GM18951 (cell line): ENCODE data around the gene CAMLG.
"Not testable (repeated sequence)": the region's sequence is repeated elsewhere in the genome, so short reads cannot be mapped to it uniquely, and the experiment has no call there.

ENCODE experiments used
- POLR2A ChIP-seq: IDR thresholded peaks from 4 replicates; pipeline ENCODE4 v1.6.1; 2011; ENCODE audit warnings: mild to moderate bottlenecking; ENCODE audit not compliant: insufficient read length, insufficient read depth; ENCODE audit errors: extremely low read depth
- in situ Hi-C: fragments of 300-500 bp; cut with MboI; formaldehyde crosslinking; loops from one replicate; pipeline ENCODE4 v1.12.0; 2022; ENCODE audit warnings: low sequenced_read_pairs, mixed read lengths, inconsistent platforms; ENCODE audit not compliant: unreplicated experiment

The CAMLG gene

DNA sequence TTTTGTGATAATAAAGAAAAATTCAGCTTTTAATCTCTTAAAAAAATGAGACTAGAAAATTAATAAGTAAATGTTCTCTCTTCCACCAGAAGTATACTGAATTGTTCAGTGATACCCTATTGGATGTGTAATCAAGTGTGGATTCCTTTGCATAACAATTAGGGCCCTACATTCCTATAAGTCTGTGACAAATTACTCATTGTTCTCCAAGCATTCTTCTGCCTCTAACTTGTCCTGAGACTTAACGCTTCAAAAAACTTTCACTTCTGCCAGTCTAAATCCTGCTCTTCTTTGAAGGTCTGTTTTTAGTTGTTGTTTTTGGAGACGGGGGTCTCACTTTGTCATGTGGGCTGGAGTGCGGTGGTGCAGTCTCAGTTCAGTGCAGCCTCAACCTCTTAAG is 11.1 kb downstream of the CAMLG start:
- TF ChIP-seq POLR2A: no peak
- in situ Hi-C loops: no loop called here

DNA sequence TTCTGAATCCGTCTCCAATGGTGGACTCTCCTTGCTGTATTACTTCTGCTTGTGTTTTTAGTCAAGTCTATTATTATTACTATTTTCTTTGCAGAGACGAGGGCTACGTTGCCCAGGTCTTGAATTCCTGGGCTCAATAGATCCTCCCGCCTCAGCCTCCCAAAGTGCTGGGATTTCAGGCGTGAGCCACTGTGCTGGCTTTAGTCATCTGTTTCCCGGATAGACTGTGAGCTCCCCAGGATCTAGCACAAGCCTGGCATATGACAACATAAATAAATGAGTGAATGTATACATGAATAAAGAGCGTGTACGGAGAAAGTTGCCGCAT is 19.8 kb downstream of the CAMLG start:
- in situ Hi-C loops: no loop called here
- TF ChIP-seq POLR2A: no peak

- in situ Hi-C loops: no loop called here
- TF ChIP-seq POLR2A: peak; percentile 91
Observed at GRCh38 chr5:134758504-134759341, 20.4 kb downstream of the CAMLG start, which contains the start of gene DDX46. DDX46 (plus strand) TSS chr5:134758779; CDS start chr5:134758939, 160 bp downstream.

GRCh38 chr5:134767528-134768291 is 29.4 kb downstream of the CAMLG start:
- in situ Hi-C loops: not testable (repeated sequence)

DNA sequence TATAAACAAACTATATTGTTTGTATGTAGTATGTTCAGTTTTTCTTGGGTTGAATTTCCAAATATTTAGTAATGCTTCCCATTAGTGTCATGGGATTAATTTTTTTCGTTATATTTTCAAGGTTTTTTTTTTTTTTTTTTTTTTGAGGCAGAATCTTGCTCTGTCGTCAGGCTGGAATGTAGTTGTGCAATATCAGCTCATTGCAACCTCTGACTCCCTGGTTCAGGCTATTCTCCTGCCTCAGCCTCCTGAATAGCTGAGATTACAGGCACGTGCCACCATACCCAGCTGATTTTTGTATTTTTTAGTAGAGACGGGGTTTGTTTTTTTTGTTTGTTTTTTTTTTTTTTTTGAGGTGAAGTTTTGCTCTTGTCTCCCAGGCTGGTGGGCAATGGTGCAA is 30.9 kb downstream of the CAMLG start:
- no peak for TF ChIP-seq POLR2A
- in situ Hi-C loops: no loop called here

GRCh38 chr5:134772461-134773125 is 34.2 kb downstream of the CAMLG start:
- in situ Hi-C loops: no loop called here

GRCh38 chr5:134777366-134777765 is 39.0 kb downstream of the CAMLG start:
- in situ Hi-C loops: no loop called here
- no peak for TF ChIP-seq POLR2A

More at GRCh38 chr5:134772461-134773125, 34.2 kb downstream of the CAMLG start:
- no peak for TF ChIP-seq POLR2A

DNA sequence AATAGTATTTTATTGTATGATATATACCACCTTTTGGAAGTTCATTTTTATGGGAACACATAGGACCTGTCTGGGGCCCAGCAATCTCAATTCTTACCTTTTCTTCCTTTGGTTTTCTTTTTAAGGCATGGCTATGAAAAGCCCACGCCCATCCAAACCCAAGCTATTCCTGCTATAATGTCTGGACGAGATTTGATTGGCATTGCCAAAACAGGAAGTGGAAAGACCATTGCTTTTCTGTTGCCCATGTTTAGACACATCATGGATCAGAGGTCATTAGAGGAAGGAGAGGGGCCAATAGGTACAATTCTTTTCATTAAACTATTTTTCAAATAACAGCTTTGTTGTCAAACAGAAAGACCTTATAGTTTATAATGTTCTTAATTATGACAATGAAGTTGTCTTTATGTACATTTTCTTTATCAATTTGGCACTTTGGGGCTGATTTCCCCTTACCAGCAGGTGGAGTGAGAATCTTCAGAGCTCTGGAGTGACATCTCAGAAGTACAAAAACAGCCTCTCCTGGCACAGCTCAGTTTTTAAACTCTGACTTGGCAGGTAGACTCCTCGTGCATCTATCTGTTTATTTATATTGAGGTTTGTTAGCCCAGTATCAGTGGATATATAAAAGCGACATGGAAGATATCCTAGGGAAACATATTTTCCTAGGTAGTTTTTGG is 46.0 kb downstream of the CAMLG start:
- in situ Hi-C loops: no loop called here
- TF ChIP-seq POLR2A: no peak

- in situ Hi-C loops: no loop called here
- TF ChIP-seq POLR2A: no peak
Observed at GRCh38 chr5:134784946-134785620, 46.7 kb downstream of the CAMLG start.

GRCh38 chr5:134787692-134788091 is 49.3 kb downstream of the CAMLG start:
- no peak for TF ChIP-seq POLR2A
- in situ Hi-C loops: no loop called here

DNA sequence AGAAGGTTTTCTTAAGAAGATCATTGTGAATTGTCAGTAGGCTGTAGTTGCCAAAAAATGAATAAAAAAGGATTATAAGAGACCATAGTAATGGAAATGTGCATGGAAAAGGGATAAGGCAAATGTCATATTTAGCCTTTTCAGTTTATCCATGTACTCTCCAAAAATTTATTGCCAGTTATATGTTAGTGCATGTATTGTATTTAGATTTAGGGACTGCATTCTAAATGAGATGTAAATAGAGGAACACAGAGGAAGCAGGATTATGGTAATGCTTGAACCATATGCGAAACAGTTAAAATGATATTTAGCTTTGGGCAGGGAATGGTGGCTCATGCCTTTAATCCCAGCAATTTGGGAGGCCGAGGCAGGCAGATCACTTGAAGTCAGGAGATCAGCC is 53.2 kb downstream of the CAMLG start:
- TF ChIP-seq POLR2A: no peak
- in situ Hi-C loops: no loop called here

DNA sequence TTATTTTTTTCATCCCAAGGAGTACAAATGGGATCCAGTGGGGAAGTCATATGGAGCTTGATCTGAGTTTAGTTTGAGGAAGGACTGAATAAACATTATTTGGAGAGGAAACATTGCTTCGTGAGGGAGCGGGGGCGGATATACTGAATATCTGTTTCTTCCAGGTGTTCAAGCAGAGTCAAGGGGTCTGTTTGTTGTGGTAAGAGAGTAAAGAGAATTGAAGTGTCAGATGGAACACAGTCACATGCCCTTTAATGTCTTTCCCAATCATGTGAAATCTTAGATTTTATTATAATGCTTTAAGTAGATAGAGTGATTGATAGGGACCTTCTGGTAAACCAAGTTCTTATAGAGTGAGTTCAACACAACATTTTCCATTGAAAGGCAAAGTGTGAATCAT is 53.9 kb downstream of the CAMLG start:
- in situ Hi-C loops: no loop called here

DNA sequence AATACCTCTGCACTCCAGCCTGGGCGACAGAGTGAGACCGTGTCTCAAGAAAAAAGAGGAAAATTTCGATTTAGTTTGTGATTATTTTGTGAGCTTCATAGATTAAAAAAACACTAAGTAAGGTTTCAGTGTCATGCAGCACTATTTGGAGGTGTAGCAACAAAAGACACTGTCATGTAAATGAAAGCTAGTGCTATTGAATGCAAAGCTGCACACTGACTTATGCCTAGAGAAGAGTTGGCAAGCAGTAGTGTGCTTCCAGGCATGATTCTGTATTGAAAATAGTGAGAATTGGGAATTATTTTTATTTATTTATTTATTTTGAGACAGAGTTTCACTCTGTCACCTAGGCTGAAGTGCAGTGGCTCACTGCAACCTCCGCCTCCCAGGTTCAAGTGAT is 54.8 kb downstream of the CAMLG start:
- in situ Hi-C loops: no loop called here
- no peak for TF ChIP-seq POLR2A

More for the DNA sequence above, 53.9 kb downstream of the CAMLG start:
- no peak for TF ChIP-seq POLR2A

DNA sequence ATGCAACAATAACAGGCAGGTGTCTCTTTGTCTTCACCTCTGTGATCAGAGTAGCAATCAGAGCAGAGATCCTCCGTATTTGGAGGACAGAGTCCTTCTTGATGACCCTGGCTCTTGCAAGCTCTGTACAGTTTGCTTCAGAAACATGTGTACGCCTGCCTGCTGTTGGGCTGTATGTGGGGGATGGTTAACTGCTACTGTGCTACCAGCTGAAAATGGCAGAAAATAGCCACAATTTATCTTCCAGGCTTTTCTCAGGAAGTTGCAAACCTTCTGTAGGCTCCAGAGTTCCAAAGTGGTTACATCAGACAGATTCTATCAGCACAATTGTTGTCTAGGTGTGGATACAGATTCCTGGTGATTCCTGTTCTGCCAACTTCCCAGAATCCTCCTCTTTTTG is 55.7 kb downstream of the CAMLG start:
- in situ Hi-C loops: no loop called here
- no peak for TF ChIP-seq POLR2A
